ENCODE results near the gene SRL. TPM values are rescaled to one million over a fixed set of nuclear protein-coding genes. Genes with fewer than 3 reads are reported as not detected.
A peak's percentile ranks its signal among the peaks of the same experiment; 100 is the strongest.
"Not testable (repeated sequence)": the region's sequence is repeated elsewhere in the genome, so short reads cannot be mapped to it uniquely, and the experiment has no call there.

SRL gene
- total RNA-seq, 1 donor from 2014 or later: 0.16 TPM

DNA sequence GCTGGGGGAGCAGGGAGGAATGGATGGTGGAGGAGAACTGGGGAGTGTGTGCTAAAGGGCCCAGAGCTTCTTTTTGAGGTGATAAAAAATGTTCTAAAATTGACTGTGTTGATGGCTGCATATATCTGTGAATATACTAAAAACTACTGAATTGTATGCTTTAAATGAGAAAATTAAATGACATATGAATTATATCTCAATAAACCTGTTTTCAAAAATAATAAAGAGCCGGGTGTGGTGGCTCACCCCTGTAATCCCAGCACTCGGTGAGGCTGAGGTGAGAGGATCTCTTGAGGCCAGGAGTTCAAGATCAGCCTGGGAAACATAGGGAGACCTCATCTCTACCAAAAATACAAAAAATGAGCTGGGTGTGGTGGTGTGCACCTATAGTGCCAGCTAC, 16.8 kb downstream of the SRL start:
- ATAC-seq: no peak

DNA sequence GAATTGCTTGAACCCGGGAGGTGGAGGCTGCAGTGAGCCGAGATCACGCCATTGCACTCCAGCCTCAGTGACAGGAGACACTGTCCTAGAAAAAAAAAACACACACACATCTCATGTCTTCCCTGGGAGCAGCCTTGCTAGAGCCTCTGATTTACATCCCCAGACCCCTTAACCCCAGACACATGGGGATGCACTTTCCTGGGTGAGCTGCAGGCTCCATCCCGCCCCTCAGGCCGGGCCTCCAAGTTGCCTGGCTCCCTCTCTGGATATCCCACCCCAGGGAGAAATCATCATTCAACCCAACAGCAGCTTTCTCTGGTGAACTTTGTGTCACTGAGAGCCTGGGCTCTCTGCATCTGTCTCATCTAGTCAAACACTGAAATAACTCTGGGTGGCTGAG, 21.5 kb downstream of the SRL start:
- ATAC-seq: no peak

DNA sequence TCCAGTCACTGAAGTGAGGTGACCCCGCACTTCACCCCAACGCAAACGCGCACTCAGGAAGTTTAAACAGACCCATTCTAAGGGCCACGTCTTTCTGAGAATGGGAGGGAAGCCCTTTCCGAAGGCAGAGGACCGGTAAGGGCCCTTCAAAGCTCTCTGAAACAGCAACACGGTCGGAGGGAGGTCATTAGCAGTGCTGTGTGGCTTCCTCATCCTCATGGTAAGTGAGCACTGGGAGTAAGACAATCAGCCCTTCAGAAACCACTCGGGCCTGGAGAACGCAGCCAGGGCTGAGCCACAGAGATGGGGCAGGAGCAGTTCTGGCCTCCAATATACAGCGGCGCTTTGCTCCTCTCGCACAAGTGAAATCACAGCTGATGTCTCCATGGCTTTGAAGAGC, 23.7 kb downstream of the SRL start:
- no peak for ATAC-seq

DNA sequence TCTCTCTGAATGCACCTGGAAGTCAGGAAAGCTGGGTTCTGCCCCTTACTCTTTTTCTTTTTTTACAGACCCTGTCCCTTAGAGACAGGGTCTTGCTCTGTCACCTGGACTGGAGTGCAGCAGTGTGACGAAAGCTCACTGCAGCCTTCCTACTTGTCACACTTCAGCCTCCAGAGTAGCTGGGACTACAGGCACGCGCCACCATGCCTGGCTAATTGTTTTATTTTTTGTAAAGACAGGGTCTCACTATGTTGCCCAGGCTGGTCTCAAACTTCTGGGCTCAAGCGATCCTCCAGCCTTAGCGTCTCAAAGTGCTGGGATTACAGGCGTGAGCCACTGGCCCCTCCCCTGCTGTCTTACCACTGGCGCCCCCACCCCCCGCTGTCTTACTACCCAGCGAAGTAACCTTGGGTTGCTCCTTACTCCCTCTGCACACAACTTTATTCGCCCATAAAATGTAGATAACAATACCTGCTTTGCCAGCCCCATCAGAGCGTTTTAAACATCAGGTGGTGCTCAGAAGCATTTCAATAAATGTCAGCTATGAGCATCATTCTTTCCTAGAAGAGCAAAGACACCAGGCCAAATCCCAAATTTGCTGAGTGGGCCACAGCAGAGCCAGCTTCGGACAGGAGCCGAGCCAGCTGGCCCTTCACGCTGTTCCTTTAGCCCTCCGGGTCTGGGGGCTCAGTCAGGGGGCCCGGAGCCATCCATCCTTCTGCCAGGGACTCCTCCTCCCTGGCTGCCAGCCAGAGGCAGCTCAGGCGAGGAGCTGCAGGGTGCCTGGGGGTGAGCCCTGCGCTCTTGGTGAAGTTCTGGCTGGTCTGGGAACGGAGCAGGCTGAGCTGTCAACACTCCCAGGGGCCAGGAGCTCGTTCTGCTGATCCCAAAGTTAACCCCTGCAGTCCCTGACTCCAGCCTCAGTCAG, 24.4 kb downstream of the SRL start:
- ATAC-seq: no peak

DNA sequence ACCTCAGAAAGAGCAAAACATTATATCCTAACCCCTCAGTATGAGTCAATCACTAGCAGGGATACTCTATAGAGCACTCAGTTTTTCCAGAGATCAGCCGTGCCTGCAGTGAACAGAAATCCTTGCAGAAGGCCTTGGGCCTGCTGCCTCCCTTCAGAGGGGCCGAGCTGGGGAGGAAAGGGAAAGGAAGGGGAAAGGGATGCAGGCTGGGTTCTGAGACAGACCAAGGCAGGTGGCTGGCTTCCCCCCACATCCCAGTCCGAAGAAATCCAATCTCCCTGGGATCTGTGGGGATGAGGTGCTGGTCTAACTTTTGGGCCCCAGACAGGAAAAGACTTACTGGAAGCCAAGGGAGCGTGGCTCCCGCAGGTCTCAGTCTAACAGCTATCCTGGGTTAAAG, 25.3 kb downstream of the SRL start:
- no peak for ATAC-seq

DNA sequence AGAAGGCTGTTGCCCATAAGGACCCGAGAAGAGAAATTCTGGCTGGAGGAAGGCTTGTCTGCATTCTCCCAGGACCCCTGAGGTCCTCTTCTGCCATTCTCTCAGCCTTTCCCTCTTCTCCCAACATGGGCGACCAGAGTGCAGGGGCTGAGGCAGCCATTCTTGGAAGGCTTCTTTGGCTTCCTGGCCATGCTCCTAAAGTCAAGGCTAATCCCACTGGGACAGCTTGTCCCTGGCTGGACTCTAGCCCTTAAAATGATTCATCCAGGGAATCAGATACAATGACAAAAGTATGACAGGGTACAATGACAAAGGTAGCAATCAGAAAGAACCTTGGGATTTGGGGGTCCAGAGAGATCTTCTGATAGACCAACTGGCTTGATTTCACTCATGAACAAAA, 26.8 kb downstream of the SRL start:
- no peak for ATAC-seq

DNA sequence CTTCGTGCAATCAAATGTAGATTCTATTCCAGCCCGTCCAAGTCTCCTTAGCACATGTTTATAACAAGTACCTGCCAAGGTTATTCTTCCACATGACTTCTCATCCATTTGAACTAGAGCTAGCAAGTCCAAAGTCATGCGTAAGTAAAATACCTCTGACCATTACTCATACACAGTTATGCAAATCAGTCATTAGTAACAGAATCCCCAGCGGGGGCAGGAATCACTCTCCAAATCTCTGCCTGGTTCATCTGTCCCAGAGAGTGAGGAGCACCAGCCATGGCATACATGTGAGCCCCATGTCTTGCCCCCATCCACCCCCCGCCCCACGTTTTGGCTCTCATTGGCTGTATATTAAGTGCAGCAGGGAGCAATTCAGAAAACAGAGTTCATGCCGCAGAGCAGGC, 27.7 kb downstream of the SRL start:
- peak; percentile 90 for ATAC-seq

DNA sequence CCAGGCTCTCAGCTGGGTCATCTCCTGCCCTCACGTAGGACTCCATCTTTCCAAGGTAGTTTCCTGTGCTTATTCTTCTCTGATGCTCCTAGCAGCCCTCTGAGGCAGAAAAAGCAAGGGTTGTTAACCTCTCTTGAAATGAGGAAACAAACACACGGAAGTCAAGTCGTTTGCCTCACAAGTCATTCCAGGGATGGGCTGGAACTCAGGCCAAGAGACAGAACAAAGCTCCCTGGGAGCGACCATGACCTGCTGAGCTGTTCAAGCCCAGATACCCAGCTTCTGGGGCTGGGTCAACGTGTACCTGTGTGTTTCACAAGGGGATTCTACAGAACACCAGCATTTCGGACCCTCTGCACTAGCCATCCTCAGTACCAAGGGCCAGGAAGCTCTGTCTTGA, 28.1 kb downstream of the SRL start:
- ATAC-seq: peak; percentile 79

DNA sequence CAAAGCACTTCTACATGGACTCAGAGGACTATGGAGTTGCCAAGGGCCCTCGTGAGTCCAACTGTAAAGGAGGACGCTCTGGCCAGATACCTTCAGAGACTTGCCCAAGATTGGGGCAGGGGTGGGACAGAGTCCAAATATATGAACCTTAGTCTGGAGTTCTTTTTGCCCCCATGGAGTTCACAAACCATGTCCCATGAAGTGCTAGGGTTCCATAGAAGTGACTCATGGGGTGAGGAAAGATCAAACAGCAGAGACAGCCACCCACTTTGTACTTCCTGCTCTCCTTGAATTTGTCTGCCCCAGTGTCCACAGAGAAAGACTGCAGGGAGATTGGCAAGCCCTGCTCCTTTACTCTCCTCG, 29.0 kb downstream of the SRL start:
- peak; percentile 56 for ATAC-seq

DNA sequence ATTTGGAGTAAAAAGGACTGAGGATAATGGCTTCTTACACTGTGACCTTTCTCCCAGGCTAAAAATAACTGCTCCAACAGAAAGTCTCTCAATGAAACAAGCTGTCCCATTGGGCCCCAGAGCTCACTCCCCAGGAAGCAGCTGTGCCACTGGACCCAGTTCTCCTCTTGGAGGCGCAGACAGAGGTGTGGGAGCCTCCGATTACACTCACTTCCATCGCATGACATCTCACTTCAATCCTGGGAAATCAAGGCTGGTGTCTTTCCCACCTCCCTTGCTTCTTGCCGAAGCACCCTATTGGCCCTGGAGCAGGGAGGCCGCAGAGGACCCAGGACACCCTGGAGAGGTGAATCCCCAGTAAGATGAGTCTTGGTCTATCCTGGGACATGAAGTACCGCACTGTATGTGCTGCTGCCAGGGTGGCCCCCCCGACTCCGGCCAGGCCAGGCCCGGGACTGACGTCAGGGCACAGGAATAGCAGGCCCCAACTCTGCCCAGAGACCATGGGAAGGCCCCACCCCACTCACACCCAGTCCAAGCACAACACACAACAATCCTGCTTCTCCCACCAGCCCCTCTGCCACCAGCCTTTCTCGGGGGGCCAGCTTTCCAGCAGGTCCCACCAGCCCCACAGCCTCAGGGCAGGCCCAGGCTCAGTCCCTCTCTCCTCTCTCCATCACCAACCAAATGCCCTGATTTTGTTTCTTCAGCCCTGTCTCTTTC, 29.5 kb downstream of the SRL start:
- ATAC-seq: peak; percentile 3

DNA sequence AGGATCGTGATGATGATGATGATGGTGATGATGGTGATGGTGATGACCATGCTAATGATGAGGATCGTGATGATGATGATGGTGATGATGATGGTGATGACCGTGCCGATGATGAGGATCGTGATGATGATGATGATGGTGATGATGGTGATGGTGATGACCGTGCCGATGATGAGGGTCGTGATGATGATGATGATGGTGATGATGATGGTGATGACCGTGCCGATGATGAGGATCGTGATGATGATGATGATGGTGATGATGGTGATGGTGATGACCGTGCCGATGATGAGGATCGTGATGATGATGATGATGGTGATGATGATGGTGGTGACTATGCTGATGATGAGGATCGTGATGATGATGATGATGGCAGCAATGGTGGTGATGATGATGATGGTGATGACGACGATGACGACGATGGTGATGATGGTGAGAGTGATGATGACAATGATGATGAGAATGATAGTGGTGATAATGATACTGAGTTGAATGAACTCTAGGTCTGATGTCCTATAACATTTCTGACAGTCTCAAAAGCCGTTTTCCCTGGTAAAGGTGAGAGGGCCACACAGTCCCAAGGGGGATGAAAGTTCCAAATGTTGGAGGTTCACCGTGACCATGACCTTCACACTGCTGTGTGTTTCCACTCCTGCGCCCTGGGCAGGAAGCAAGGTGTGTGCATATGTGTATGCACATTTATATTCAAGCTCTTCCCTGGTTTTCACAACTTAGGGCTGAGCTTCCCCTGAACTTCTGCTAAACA, 30.3 kb downstream of the SRL start:
- not testable (repeated sequence) for ATAC-seq

DNA sequence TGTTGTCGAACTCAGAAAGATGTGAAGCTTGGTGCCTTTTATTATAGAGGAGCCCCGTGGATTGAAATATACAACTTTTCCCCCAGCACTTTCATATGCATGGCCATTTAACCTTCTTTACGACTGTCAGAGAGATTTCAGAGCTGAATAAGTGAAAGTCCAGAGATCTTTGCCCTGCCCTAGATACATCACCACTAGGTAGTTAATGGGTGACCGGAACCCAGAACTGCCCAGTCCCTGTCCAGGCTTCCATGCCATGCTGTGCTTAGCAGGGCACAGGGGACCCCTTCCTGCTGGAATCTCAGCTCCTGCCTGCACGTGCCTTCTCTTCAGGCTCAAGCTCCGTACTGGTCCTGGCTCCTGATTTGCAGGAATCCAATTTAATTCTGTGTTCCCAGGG, 32.2 kb downstream of the SRL start:
- ATAC-seq: no peak

DNA sequence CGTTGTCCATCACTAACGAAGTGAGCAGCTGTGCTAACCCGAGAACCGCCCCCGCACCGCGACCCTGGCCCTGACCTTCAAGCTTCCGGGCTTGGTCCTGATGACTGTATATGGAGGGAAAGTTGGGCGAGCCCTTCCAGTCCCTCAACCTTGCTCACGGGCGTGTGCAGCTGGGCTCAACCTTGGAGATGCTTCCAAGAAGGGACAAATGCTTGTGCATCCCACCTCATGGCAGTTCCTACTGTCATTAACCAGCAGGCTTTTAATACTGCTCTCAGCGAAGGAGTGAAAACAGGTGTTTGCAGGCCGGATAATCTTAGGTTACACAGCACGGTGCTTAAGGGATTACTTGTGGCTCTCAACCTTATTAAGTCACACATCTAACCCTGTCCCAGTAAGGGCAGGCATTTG, 33.5 kb downstream of the SRL start:
- ATAC-seq: no peak

DNA sequence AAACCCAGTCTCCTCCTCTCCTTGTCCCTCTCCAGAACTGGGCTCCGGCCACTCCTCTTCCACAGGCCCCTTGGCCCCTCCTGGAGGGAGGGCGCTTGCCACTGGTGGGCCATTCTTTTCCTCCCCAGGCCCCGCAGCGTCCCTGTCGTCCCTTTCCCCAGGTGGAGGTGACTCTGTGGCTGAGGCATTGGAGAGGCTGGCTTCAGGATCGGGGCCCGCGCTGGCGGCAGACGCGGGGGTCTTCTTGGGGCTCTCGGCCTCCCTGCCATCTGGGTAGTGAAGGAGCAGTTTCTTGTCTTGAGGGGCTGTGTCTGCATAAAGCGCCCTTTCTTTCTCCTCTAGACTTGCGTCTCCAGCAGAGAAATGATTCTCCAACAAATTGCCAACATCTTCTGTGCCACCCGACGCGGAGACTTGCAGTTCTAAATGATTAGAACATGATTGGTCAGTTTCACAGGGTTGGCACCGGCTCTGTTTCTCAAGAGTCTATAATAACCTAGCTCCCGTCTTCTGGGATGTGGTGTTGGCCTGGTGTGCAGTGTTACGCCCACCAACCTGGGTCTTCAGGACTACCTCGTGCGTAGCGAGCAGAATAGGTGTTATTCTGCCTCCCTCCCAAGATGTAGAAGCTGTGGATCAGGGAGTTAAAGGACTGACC, 34.1 kb downstream of the SRL start:
- no peak for ATAC-seq

DNA sequence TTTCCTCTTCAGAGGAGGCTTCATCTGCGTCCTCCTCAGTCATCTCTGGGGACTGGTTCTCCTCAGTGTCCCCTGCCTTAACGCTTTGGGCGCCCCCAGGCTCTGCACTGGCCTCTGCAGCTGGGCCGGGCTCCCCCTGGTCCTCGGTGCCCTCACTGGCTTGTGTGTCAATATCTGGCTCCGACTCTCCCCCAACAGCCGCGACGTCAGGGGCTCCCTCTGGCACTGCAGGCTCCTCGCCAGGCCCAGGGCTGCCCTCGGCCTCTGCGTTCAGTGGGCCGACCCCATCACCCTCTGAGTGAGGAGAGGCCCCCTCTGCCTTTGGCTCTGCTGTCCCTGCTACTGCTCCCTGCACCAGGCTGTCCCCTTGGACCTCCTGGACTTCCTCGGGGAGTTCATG, 34.7 kb downstream of the SRL start:
- no peak for ATAC-seq

DNA sequence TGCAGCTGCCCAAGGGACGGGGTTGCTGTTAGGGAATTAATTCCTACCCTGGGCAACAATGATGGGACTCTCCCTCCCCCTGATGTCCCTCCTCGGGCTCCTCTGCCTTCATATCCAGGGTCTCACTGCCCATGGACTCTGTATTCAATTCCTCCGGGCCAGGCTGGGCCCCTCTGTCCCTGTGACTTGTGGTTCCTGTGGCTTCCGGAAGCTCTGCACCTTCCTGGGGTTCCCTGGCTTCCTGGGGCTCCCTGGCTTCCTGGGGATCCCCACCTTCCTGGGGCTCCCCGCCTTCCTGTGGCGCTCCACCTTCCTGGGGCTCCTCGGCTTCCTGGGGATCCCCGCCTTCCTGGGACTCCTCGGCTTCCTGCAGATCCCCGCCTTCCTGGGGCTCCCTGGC, 35.2 kb downstream of the SRL start:
- no peak for ATAC-seq

DNA sequence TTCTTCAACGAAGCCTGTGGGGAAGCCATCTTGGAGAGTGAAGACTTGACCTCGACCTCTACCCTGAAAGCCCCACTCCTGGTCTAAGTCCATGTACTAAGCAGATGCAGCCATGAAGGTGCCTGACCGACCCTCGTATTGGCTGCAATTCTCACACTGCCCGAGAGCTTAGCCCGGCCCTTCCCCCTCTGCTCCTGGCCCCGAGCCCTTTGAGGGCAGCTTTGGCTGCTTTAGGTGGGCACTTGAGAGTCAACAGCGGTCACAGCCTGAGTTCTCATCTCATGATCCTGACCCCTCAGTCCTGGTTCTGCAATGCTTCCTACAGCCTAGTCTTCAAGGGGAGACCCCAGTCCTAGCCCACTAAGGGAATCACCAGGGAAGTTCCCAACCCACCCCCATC, 35.9 kb downstream of the SRL start:
- no peak for ATAC-seq

DNA sequence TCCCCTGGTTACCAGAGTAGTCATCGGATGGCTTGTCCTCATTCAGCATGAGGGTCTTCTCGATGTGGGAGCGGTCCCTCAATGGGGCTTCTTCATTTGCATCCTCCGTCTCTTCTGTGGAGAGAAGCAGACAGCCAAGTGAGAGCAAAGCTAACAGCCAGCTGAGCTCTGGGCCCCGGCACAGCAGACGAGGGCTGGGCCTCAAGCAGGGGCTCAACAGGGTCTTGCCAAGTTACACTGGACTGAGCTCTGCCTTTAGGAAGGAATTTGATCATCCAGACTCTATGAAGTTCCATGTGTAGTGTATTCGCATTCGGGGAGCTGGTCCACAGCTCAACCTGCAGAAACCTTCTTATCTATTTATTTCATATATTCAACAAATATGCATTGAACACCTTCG, 37.4 kb downstream of the SRL start:
- ATAC-seq: no peak

DNA sequence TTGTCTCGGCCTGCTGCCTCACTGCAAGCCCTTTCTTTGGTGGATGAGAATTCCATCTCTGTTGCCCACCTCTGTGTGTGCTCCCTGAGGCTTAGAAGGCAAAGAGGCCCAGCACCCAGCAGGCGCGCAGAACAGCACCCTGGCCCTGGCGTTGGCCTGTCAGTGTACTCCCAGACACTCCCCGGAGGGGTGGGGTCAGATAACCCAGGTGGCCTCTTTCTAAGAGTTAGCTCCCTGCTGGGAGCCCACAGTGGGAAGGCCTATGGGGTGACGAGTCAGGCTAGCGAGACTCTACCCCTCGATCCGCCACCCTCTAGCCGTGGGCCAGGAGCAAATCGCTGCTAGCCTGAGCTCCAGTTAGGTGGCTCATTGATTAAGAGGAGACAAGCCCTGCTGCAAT, 38.1 kb downstream of the SRL start:
- ATAC-seq: no peak

DNA sequence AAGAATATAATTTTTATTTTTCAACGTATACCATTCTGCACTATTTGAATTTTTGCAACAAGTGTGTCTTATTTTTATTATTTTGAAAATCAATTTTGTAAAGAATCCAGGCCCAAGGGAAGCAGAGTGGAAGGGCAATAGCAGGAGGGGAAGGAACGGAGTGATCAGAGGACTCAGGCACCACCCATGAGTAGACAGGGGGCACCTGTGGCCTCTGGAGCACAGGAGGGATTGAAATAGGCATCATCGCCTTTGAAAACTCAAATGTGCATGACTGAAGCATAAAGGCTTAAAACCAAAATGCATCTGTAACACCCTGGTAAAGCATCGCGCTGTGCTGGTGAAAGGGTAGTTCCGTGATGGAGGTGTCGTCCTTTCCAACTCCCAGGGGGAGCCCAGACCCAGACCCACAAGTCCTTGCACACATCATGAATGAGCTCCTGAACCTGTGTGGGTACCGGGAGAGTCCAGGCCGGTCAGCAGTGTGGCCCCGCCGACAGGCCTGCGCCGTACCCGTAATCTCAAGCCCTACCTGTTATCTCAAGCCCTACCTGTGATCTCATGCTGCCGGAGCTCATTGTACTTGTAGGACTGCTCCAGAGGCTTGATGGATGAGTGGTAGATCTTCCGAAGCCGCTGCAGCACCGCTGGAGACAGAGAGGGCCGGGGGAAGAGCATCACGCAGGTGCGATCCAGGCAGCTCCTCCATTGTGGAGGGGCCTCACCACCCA, 39.1 kb downstream of the SRL start:
- no peak for ATAC-seq

DNA sequence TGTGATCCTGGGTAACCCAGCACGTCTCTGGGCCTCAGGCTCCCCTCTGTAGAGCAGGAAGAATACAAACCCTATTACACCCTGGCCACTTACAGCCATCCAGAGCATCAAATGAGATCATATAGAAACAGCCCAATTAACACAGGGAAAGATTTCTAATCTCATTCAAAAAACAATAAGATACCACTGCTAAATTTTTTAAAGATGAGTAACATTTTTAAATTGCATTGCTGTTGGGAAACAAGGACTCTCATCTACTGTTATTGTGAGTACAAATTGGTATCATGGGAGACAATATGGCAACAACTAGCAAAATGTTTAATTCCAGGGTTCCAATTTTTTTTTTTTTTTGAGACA, 41.1 kb downstream of the SRL start:
- peak; percentile 23 for ATAC-seq

All from esophagus mucosa (tissue), 1 donor.